SK-N-MC (cell line): ENCODE measurements around the gene SLC34A3.
"Not testable (repeated sequence)": the region's sequence is repeated elsewhere in the genome, so short reads cannot be mapped to it uniquely, and the experiment has no call there.

Experiments used
- DNase-seq: peaks from one replicate; pipeline ENCODE4 v3.0.0-alpha.2; 2011; ENCODE audit warnings: low read depth, low spot score
- H3K27ac ChIP-seq: fragments of 200-600 bp; sonication (generic); 2 replicates; pipeline ENCODE4 v1.5.1; 2016; ENCODE audit warnings: mixed run types
- H3K36me3 ChIP-seq: fragments of 200-600 bp; sonication (generic); 2 replicates; pipeline ENCODE4 v1.6.1; 2017; ENCODE audit warnings: antibody characterized with exemption, low read length, mixed read lengths; ENCODE audit not compliant: insufficient read depth
- H3K4me3 ChIP-seq: fragments of 200-600 bp; sonication (generic); 2 replicates; pipeline ENCODE4 v1.5.1; 2016
- H3K9ac ChIP-seq: fragments of 200-600 bp; sonication (generic); 2 replicates; pipeline ENCODE4 v1.8.0; 2017; ENCODE audit warnings: mixed run types, mixed read lengths; ENCODE audit not compliant: insufficient read length
- H3K9me3 ChIP-seq: fragments of 200-600 bp; sonication (generic); 2 replicates; pipeline ENCODE4 v1.6.1; 2017; ENCODE audit warnings: low read depth, mild to moderate bottlenecking, antibody characterized with exemption, low read length, moderate library complexity, mixed read lengths
- EZH2 ChIP-seq: fragments of 200-600 bp; sonication (generic); IDR thresholded peaks from one replicate; pipeline ENCODE4 v1.6.1; 2017; ENCODE audit warnings: antibody characterized with exemption
- FOXP2 ChIP-seq: optimal IDR thresholded peaks from 2 replicates; pipeline ENCODE3; 2011; ENCODE audit warnings: mild to moderate bottlenecking, moderate library complexity; ENCODE audit not compliant: insufficient read depth; ENCODE audit errors: extremely low read length, control extremely low read depth
- POLR2AphosphoS5 ChIP-seq: IDR thresholded peaks from 2 replicates; pipeline ENCODE4 v1.6.1; 2012; ENCODE audit warnings: mild to moderate bottlenecking, low read depth, low read length, borderline replicate concordance

The SLC34A3 gene

GRCh38 chr9:137235424-137236237, 4.9 kb downstream of the SLC34A3 start:
- H3K27ac ChIP-seq, result no peak overlapping the region
- no peaks in the 10 kb centered on the region for H3K9me3 ChIP-seq
- no peaks in the 10 kb centered on the region for H3K36me3 ChIP-seq
- no peak for DNase-seq
- no peak overlapping the region for H3K9ac ChIP-seq
- TF ChIP-seq EZH2 (no peak), FOXP2 (no peak), POLR2AphosphoS5 (no peak)
- peak overlapping the region; percentile 49; the same call in 1 of the 2 replicates for H3K4me3 ChIP-seq

- Histone ChIP-seq H3K9me3 (no peaks in the 10 kb centered on the region), H3K27ac (no peak overlapping the region), H3K4me3 (peak overlapping the region; percentile 49), H3K9ac (no peak overlapping the region), H3K36me3 (no peaks in the 10 kb centered on the region)
- DNase-seq, result no peak
- TF ChIP-seq POLR2AphosphoS5, result no peak
- TF ChIP-seq FOXP2, result no peak
- no peak for TF ChIP-seq EZH2
Measured at GRCh38 chr9:137236238-137236935, 5.7 kb downstream of the SLC34A3 start.

GRCh38 chr9:137236936-137237421, 6.3 kb downstream of the SLC34A3 start:
- no peak for DNase-seq
- Histone ChIP-seq H3K27ac (no peak overlapping the region), H3K4me3 (peak overlapping the region; percentile 31), H3K9ac (no peak overlapping the region), H3K9me3 (no peaks in the 10 kb centered on the region), H3K36me3 (peaks cover 3% of the 10 kb centered on the region)
- TF ChIP-seq FOXP2 (no peak), EZH2 (no peak), POLR2AphosphoS5 (no peak)

- Histone ChIP-seq H3K9me3 (no peaks in the 10 kb centered on the region), H3K36me3 (peaks cover 14% of the 10 kb centered on the region), H3K4me3 (no peak overlapping the region), H3K27ac (no peak overlapping the region), H3K9ac (no peak overlapping the region)
- no peak for TF ChIP-seq FOXP2
- no peak for DNase-seq
Measured at GRCh38 chr9:137237759-137238726, 7.3 kb downstream of the SLC34A3 start.

GRCh38 chr9:137239541-137240200, 9.0 kb downstream of the SLC34A3 start:
- peak overlapping the region; percentile 88 for H3K9ac ChIP-seq
- H3K4me3 ChIP-seq, result peak overlapping the region; percentile 80
- peaks cover 21% of the 10 kb centered on the region for H3K36me3 ChIP-seq
- peak overlapping the region; percentile 85 for H3K27ac ChIP-seq
- H3K9me3 ChIP-seq, DNase-seq: not testable (repeated sequence)

- H3K27ac ChIP-seq, result peak overlapping the region; percentile 85
- peak overlapping the region; percentile 80 for H3K4me3 ChIP-seq
- no peak for DNase-seq
- H3K36me3 ChIP-seq, result peaks cover 21% of the 10 kb centered on the region
- no peaks in the 10 kb centered on the region for H3K9me3 ChIP-seq
- peak; percentile 38; the same call in 1 of the 2 replicates for TF ChIP-seq POLR2AphosphoS5
- no peak for TF ChIP-seq EZH2
- peak overlapping the region; percentile 88 for H3K9ac ChIP-seq
Measured at GRCh38 chr9:137240318-137240840, 9.7 kb downstream of the SLC34A3 start.

- peak; percentile 100 for DNase-seq
- Histone ChIP-seq H3K4me3 (peak within 1 kb of the TSS; percentile 90), H3K9me3 (no peaks in the 10 kb centered on the region), H3K36me3 (peaks cover 21% of the 10 kb centered on the region), H3K9ac (peak within 1 kb of the TSS; percentile 91), H3K27ac (peak within 1 kb of the TSS; percentile 85)
- peak; percentile 66 for TF ChIP-seq FOXP2
- peak; percentile 100 for TF ChIP-seq POLR2AphosphoS5
- no peak for TF ChIP-seq EZH2
Measured at GRCh38 chr9:137240841-137241489, 10.3 kb downstream of the SLC34A3 start, which contains the start of gene TUBB4B. TSS of gene TUBB4B (plus strand) at chr9:137241287. CDS start at chr9:137241361, 74 bp downstream.
